H1 (cell line): Measurements from ENCODE around the gene AK2. TPM values are rescaled to one million over a fixed set of nuclear protein-coding genes. Genes with fewer than 3 reads are reported as not detected.

Source experiments
- CTCF ChIA-PET: fragments of 300-600 bp; sonication (Branson Sonifier 250); formaldehyde crosslinking; loops from one replicate; lab custom pipeline; 2021; ENCODE audit not compliant: partially characterized antibody; lab: Charles Lee
- POLR2A ChIA-PET: fragments of 300-600 bp; sonication (Branson Sonifier 250); formaldehyde crosslinking; loops from one replicate; lab custom pipeline; 2021; ENCODE audit warnings: inconsistent platforms; ENCODE audit not compliant: partially characterized antibody; lab: Charles Lee
- DNase-seq, 2 experiments: peaks; one replicate each; pipeline versions ENCODE4 v3.0.0 to v3.0.0-alpha.2; 2010 to 2022; ENCODE audit warnings: low spot score in 2 of 2, low read depth in 1 of 2, mixed read lengths in 1 of 2
- FAIRE-seq: peaks from 2 replicates; lab custom pipeline; 2011; peaks lifted over from hg19 to GRCh38; lab: Jason Lieb, UNC
- H2AFZ ChIP-seq: 2 replicates; pipeline ENCODE4 v1.8.1; 2012; ENCODE audit warnings: low read length, inconsistent platforms
- H2AK5ac ChIP-seq: 2 replicates; pipeline ENCODE4 v1.6.1; 2013; ENCODE audit warnings: low read depth, low read length
- H2BK120ac ChIP-seq: replicated peaks from 2 replicates; pipeline ENCODE3; 2013; ENCODE audit warnings: low read depth, low read length, inconsistent platforms
- H2BK12ac ChIP-seq: 2 replicates; pipeline ENCODE4 v1.6.1; 2013; ENCODE audit warnings: low read depth, low read length
- H2BK15ac ChIP-seq: 2 replicates; pipeline ENCODE4 v1.6.1; 2013; ENCODE audit warnings: low read length
- H2BK20ac ChIP-seq: 2 replicates; pipeline ENCODE4 v1.6.1; 2013; ENCODE audit warnings: low read length
- H2BK5ac ChIP-seq: 2 replicates; pipeline ENCODE4 v1.6.1; 2013; ENCODE audit warnings: low read depth, low read length
- H3K14ac ChIP-seq: 2 replicates; pipeline ENCODE4 v1.6.1; 2013; ENCODE audit warnings: inconsistent platforms; ENCODE audit not compliant: insufficient read length
- H3K18ac ChIP-seq: 2 replicates; pipeline ENCODE4 v1.6.1; 2013; ENCODE audit warnings: low read length; ENCODE audit errors: extremely low read depth
- H3K23ac ChIP-seq: 2 replicates; pipeline ENCODE4 v1.6.1; 2013; ENCODE audit warnings: inconsistent platforms; ENCODE audit not compliant: insufficient read length
- H3K23me2 ChIP-seq: 2 replicates; pipeline ENCODE4 v1.6.1; 2013; ENCODE audit warnings: low read depth, low read length
- H3K27ac ChIP-seq: 2 replicates; pipeline ENCODE4 v1.6.1; 2011; ENCODE audit warnings: low read depth, low read length, inconsistent platforms
- H3K27me3 ChIP-seq, 4 experiments: replicated peaks in 1 of 4; 1 replicate in 1 of 4; 2 replicates in 3 of 4; pipeline versions ENCODE4 v1.6.1 to v1.8.1; 2011 to 2013; ENCODE audit warnings: low read length in 3 of 4, mild to moderate bottlenecking in 3 of 4, inconsistent platforms in 2 of 4, mixed read lengths in 2 of 4, moderate library complexity in 1 of 4; ENCODE audit not compliant: control insufficient read depth in 3 of 4, insufficient read depth in 3 of 4; ENCODE audit errors: extremely low read depth in 1 of 4
- H3K36me3 ChIP-seq, 4 experiments: 2 replicates each; pipeline versions ENCODE4 v1.6.1 to v1.8.1; 2011 to 2013; ENCODE audit warnings: mild to moderate bottlenecking in 4 of 4, low read length in 3 of 4, moderate library complexity in 2 of 4, control low read depth in 1 of 4, inconsistent platforms in 1 of 4; ENCODE audit not compliant: insufficient read depth in 4 of 4, control insufficient read depth in 2 of 4
- H3K4ac ChIP-seq: replicated peaks from 2 replicates; pipeline ENCODE3; 2013; ENCODE audit warnings: low read length, low read depth, mixed read lengths, inconsistent platforms; ENCODE audit not compliant: insufficient read length
- H3K4me1 ChIP-seq, 4 experiments: replicated peaks in 1 of 4; 1 replicate in 1 of 4; 2 replicates in 3 of 4; pipeline versions ENCODE4 v1.6.1 to v1.8.1; 2011 to 2013; ENCODE audit warnings: low read length in 3 of 4, inconsistent platforms in 2 of 4, mixed read lengths in 1 of 4; ENCODE audit not compliant: insufficient read depth in 4 of 4, control insufficient read depth in 3 of 4
- H3K4me2 ChIP-seq, 2 experiments: 2 replicates each; pipeline versions ENCODE4 v1.6.1 to v1.8.1; 2011 to 2013; ENCODE audit warnings: low read depth in 2 of 2, low read length in 2 of 2, control low read depth in 1 of 2, inconsistent platforms in 1 of 2, mild to moderate bottlenecking in 1 of 2; ENCODE audit not compliant: insufficient read depth in 1 of 2
- H3K4me3 ChIP-seq, 4 experiments: fragments of 200-600, 300-600 bp in 1 of 4; sonication (generic), shearing (Covaris generic), sonication (Bioruptor Twin) in 1 of 4; 2 replicates each; pipeline versions ENCODE4 v1.5.1 to v1.8.1; 2011 to 2016; ENCODE audit warnings: low read length in 4 of 4, low read depth in 3 of 4, control low read depth in 2 of 4, inconsistent platforms in 2 of 4, mild to moderate bottlenecking in 2 of 4, mixed read lengths in 1 of 4, moderate library complexity in 1 of 4; ENCODE audit not compliant: insufficient read depth in 2 of 4; ENCODE audit errors: extremely low read depth in 1 of 4
- H3K56ac ChIP-seq: replicated peaks from 2 replicates; pipeline ENCODE3; 2013; ENCODE audit warnings: low read depth, mild to moderate bottlenecking, mixed read lengths, low read length, inconsistent platforms; ENCODE audit not compliant: insufficient read length
- H3K79me1 ChIP-seq: 2 replicates; pipeline ENCODE4 v1.6.1; 2013; ENCODE audit warnings: low read depth, low read length, control low read depth
- H3K79me2 ChIP-seq, 2 experiments: 2 replicates each; pipeline versions ENCODE4 v1.6.1 to v1.8.1; 2012 to 2013; ENCODE audit warnings: low read length in 2 of 2, mild to moderate bottlenecking in 2 of 2, inconsistent platforms in 1 of 2; ENCODE audit not compliant: insufficient read depth in 2 of 2, control insufficient read depth in 1 of 2
- H3K9ac ChIP-seq, 4 experiments: replicated peaks in 1 of 4; 1 replicate in 1 of 4; 2 replicates in 3 of 4; pipeline versions ENCODE4 v1.6.1 to v1.8.1; 2011 to 2013; ENCODE audit warnings: low read depth in 3 of 4, low read length in 3 of 4, control low read depth in 2 of 4, mild to moderate bottlenecking in 2 of 4, moderate library complexity in 2 of 4, inconsistent platforms in 1 of 4; ENCODE audit errors: extremely low read depth in 1 of 4
- H3K9me3 ChIP-seq, 2 experiments: 2 replicates each; pipeline versions ENCODE4 v1.6.1 to v1.8.1; 2012 to 2013; ENCODE audit warnings: mild to moderate bottlenecking in 2 of 2, moderate library complexity in 2 of 2, control low read depth in 1 of 2, inconsistent platforms in 1 of 2, low read depth in 1 of 2, low read length in 1 of 2, mixed read lengths in 1 of 2; ENCODE audit not compliant: insufficient read depth in 2 of 2
- H4K20me1 ChIP-seq, 2 experiments: replicated peaks in 1 of 2; 2 replicates each; pipeline versions ENCODE3 to v1.8.1; 2011 to 2013; ENCODE audit warnings: inconsistent platforms in 2 of 2, low read length in 2 of 2, mild to moderate bottlenecking in 1 of 2; ENCODE audit not compliant: insufficient read depth in 2 of 2, control insufficient read depth in 1 of 2
- H4K5ac ChIP-seq: 2 replicates; pipeline ENCODE4 v1.6.1; 2013; ENCODE audit warnings: low read length, low read depth, mixed read lengths, inconsistent platforms; ENCODE audit not compliant: insufficient read length
- H4K8ac ChIP-seq: 2 replicates; pipeline ENCODE4 v1.8.0; 2013; ENCODE audit warnings: mild to moderate bottlenecking, moderate library complexity, low read length, inconsistent platforms; ENCODE audit not compliant: insufficient read depth; ENCODE audit errors: extremely low read depth
- H4K91ac ChIP-seq: replicated peaks from 2 replicates; pipeline ENCODE3; 2013; ENCODE audit warnings: low read length, mixed read lengths, inconsistent platforms; ENCODE audit not compliant: insufficient read length
- ASH2L ChIP-seq: fragments of 200-600, 300-600 bp; sonication (generic); IDR thresholded peaks from one replicate; pipeline ENCODE4 v1.7.1; 2017; ENCODE audit warnings: low read length
- BACH1 ChIP-seq: IDR thresholded peaks from 2 replicates; pipeline ENCODE4 v1.6.1; 2012; ENCODE audit warnings: low read length, improper control_type of control experiment
- FOSL1 ChIP-seq: IDR thresholded peaks from 2 replicates; pipeline ENCODE4 v1.6.1; 2011; ENCODE audit warnings: mild to moderate bottlenecking, low read depth, low read length, moderate library complexity; ENCODE audit not compliant: insufficient read depth
- HDAC2 ChIP-seq, 2 experiments: fragments of 300-600 bp in 1 of 2; sonication (generic) in 1 of 2; IDR thresholded peaks; 2 replicates each; pipeline ENCODE4 v1.6.1; 2011 to 2012; ENCODE audit warnings: low read depth in 2 of 2, low read length in 2 of 2, mild to moderate bottlenecking in 2 of 2, moderate library complexity in 2 of 2, borderline replicate concordance in 1 of 2, inconsistent platforms in 1 of 2
- HDAC6 ChIP-seq: IDR thresholded peaks from one replicate; pipeline ENCODE4 v1.7.1; 2012; ENCODE audit warnings: low read depth, mild to moderate bottlenecking, inconsistent platforms, low read length, moderate library complexity
- JUN ChIP-seq: IDR thresholded peaks from 2 replicates; pipeline ENCODE4 v1.6.1; 2011; ENCODE audit warnings: low read depth, mild to moderate bottlenecking, improper control_type of control experiment, low read length
- KDM1A ChIP-seq: fragments of 200-600, 300-600 bp; sonication (generic); IDR thresholded peaks from 2 replicates; pipeline ENCODE4 v1.7.1; 2016; ENCODE audit warnings: mild to moderate bottlenecking, low read length, borderline replicate concordance
- PHF8 ChIP-seq: fragments of 200-600 bp; sonication (generic); conservative IDR thresholded peaks from 2 replicates; pipeline ENCODE4 v1.7.1; 2012; ENCODE audit warnings: low read depth, mild to moderate bottlenecking, inconsistent platforms, low read length, moderate library complexity
- RFX5 ChIP-seq: IDR thresholded peaks from 2 replicates; pipeline ENCODE4 v1.6.1; 2011; ENCODE audit warnings: low read depth, low read length, improper control_type of control experiment, borderline replicate concordance
- RNF2 ChIP-seq: fragments of 200-900, 300-1000 bp; sonication (generic); IDR thresholded peaks from 2 replicates; pipeline ENCODE4 v1.7.1; 2016; ENCODE audit warnings: borderline replicate concordance, low read depth, mild to moderate bottlenecking, antibody characterized with exemption, low read length; ENCODE audit not compliant: poor library complexity, severe bottlenecking; ENCODE audit errors: missing control alignments
- SUZ12 ChIP-seq: fragments of 200-600 bp; sonication (generic); IDR thresholded peaks from 2 replicates; pipeline ENCODE4 v1.6.1; 2012; ENCODE audit warnings: mild to moderate bottlenecking, inconsistent platforms, low read length, moderate library complexity, mixed read lengths
- TBP ChIP-seq: IDR thresholded peaks from 2 replicates; pipeline ENCODE4 v1.6.1; 2011; ENCODE audit warnings: low read depth, low read length, improper control_type of control experiment
- WGBS, 2 experiments: shearing (Covaris generic) in 1 of 2; methylation state at CpG; one replicate each; pipeline versions ENCODE4 v1.1.6 to v1.1.7; 2013 to 2015; ENCODE audit warnings: low lambda C conversion rate in 2 of 2, mixed read lengths in 2 of 2, inconsistent platforms in 1 of 2, low coverage in 1 of 2, missing lambda C conversion rate in 1 of 2; ENCODE audit not compliant: insufficient replicate concordance in 2 of 2, insufficient coverage in 1 of 2, insufficient read length in 1 of 2; ENCODE audit errors: extremely low coverage in 1 of 2, missing lambda C conversion rate in 1 of 2; 5-methylcytosine and 5-hydroxymethylcytosine counted together
- polyA plus RNA-seq, 7 experiments: library from polyadenylated mRNA; depleted of rRNA in 3 of 7; stranded (reverse) in 5 of 7; unstranded in 2 of 7; fragments of >200 nt in 5 of 7; fragments of 200-250 nt in 2 of 7; gene quantifications; 1 replicate in 5 of 7; 2 replicates in 1 of 7; 4 replicates in 1 of 7; pipeline versions ENCODE4 v1.2.1 to v1.2.3, GENCODE V29; 2011 to 2013; ENCODE audit warnings: missing spikeins in 2 of 7, mixed read lengths in 2 of 7
- total RNA-seq: library from RNA; stranded (reverse); fragmentation: NEBNext Ultra II Directional; extraction: Animal tissue kit (Norgen Biotek cat#: 25700); gene quantifications from 2 replicates; pipeline ENCODE4 v1.2.1, GENCODE V29; 2021

Gene AK2
- total and polyA plus RNA-seq, 2 of the 8 experiments (the other 6 are each of a cell fraction or from before 2014, with no cell fraction given), result 92.3 to 137 TPM

- no peak overlapping the region for H2BK20ac ChIP-seq
- H3K79me1 ChIP-seq, result no peaks in the 10 kb centered on the region
- H3K79me2 ChIP-seq, result no peaks in the 10 kb centered on the region
- no peak overlapping the region for H2BK15ac ChIP-seq
- DNase-seq, result no peak
- H3K14ac ChIP-seq, result no peak overlapping the region
- H3K56ac ChIP-seq, result no peak overlapping the region
- H2BK12ac ChIP-seq, result no peak overlapping the region
- H2AK5ac ChIP-seq, result peak overlapping the region; percentile 40; the same call in 1 of the 2 replicates
- H3K27me3 ChIP-seq, result peaks cover 0 to 2% (median 0%) of the 10 kb centered on the region in 4 experiments; a peak in 2 of 7 replicates
- FAIRE-seq, result no peak
- H3K9me3 ChIP-seq, result peaks cover 0 to 13% of the 10 kb centered on the region in 2 experiments; a peak in 2 of 4 replicates
- H2BK120ac ChIP-seq, result no peak overlapping the region
- H4K91ac ChIP-seq, result no peak overlapping the region
- no peaks in the 10 kb centered on the region for H4K20me1 ChIP-seq
- H3K4me2 ChIP-seq, result no peak overlapping the region
- H2AFZ ChIP-seq, result no peak overlapping the region
- ChIA-PET CTCF (interaction anchor here (0.6 to 1.1 kb wide), 3 partner anchors 24 to 88 kb away, joined by 3 to 6 read pairs (median 3); no protein-coding TSS in a partner anchor), POLR2A (interaction anchor here (0.8 to 1.4 kb wide), 3 partner anchors 13 to 101 kb away, joined by 3 to 4 read pairs (median 3); partner anchors contain the start of gene RNF19B)
- peaks cover 5% of the 10 kb centered on the region; the same call in 1 of the 2 replicates for H3K23me2 ChIP-seq
- H3K27ac ChIP-seq, result no peak overlapping the region
- H4K5ac ChIP-seq, result no peak overlapping the region
- no peak overlapping the region for H3K23ac ChIP-seq
- no peak overlapping the region for H3K9ac ChIP-seq
- no peak overlapping the region for H3K4me3 ChIP-seq
- H3K4ac ChIP-seq, result no peak overlapping the region
- 78% methylated on average over 4 of the region's 4 CpGs; no CpG with 5 or more reads in 1 of the 2 experiments for WGBS, 2 experiments
- H3K18ac ChIP-seq, result no peak overlapping the region
- H2BK5ac ChIP-seq, result no peak overlapping the region
- H4K8ac ChIP-seq, result no peak overlapping the region
- no peaks in the 10 kb centered on the region for H3K36me3 ChIP-seq
- peaks cover 0 to 12% (median 6%) of the 10 kb centered on the region in 4 experiments; a peak in 4 of 7 replicates for H3K4me1 ChIP-seq
- no peak for TF ChIP-seq FOSL1
- TF ChIP-seq KDM1A, result no peak
- no peak for TF ChIP-seq SUZ12
- TF ChIP-seq TBP, result no peak
- TF ChIP-seq ASH2L, result no peak
- TF ChIP-seq JUN, result no peak
- TF ChIP-seq BACH1, result no peak
- no peak for TF ChIP-seq HDAC2 (IDR thresholded peaks at IDR 0.05; ENCODE audit: borderline replicate concordance in 1 of 2, low read depth in 2 of 2, low read length in 2 of 2)
- TF ChIP-seq PHF8, result no peak
- TF ChIP-seq RNF2, result no peak
- no peak for TF ChIP-seq RFX5
- no peak for TF ChIP-seq HDAC6
Measured at GRCh38 chr1:32977546-32978087, 59.1 kb downstream of the AK2 start.
